Measurements from ENCODE around the gene CCDC82.

Gene CCDC82

GRCh38 chr11:96330511-96330859 is 59.2 kb downstream of the CCDC82 start:
- no peak for TF ChIP-seq CTCF (IDR thresholded peaks at IDR 0.05; ENCODE audit: insufficient read depth, low read depth, low read length, missing control alignments)

GRCh38 chr11:96329855-96330510 is 59.7 kb downstream of the CCDC82 start:
- TF ChIP-seq CTCF (IDR thresholded peaks at IDR 0.05; ENCODE audit: insufficient read depth, low read depth, low read length, missing control alignments) = no peak
- no peak overlapping the region for H3K4me3 ChIP-seq (ENCODE audit: low read length)
- DNase-seq (ENCODE audit: low read depth) = no peak

More at GRCh38 chr11:96330511-96330859, 59.2 kb downstream of the CCDC82 start:
- no peak for DNase-seq (ENCODE audit: low read depth)
- no peak overlapping the region for H3K4me3 ChIP-seq (ENCODE audit: low read length)

- no peak for DNase-seq (ENCODE audit: low read depth)
- TF ChIP-seq CTCF (IDR thresholded peaks at IDR 0.05; ENCODE audit: insufficient read depth, low read depth, low read length, missing control alignments) = no peak
- H3K4me3 ChIP-seq (ENCODE audit: low read length) = no peak overlapping the region
Measured at GRCh38 chr11:96329419-96329818, 60.3 kb downstream of the CCDC82 start.

GRCh38 chr11:96328395-96329010 is 61.2 kb downstream of the CCDC82 start:
- DNase-seq (ENCODE audit: low read depth) = peak; percentile 76
- H3K4me3 ChIP-seq (ENCODE audit: low read length) = no peak overlapping the region
- no peak for TF ChIP-seq CTCF (IDR thresholded peaks at IDR 0.05; ENCODE audit: insufficient read depth, low read depth, low read length, missing control alignments)

GRCh38 chr11:96326959-96327358 is 62.8 kb downstream of the CCDC82 start:
- no peak overlapping the region for H3K4me3 ChIP-seq (ENCODE audit: low read length)
- TF ChIP-seq CTCF (IDR thresholded peaks at IDR 0.05; ENCODE audit: insufficient read depth, low read depth, low read length, missing control alignments) = no peak
- DNase-seq (ENCODE audit: low read depth) = no peak

- peak; percentile 68 for DNase-seq (ENCODE audit: low read depth)
- no peak for TF ChIP-seq CTCF (IDR thresholded peaks at IDR 0.05; ENCODE audit: insufficient read depth, low read depth, low read length, missing control alignments)
- no peak overlapping the region for H3K4me3 ChIP-seq (ENCODE audit: low read length)
Measured at GRCh38 chr11:96324912-96325311, 64.8 kb downstream of the CCDC82 start.

- DNase-seq (ENCODE audit: low read depth) = no peak
- TF ChIP-seq CTCF (IDR thresholded peaks at IDR 0.05; ENCODE audit: insufficient read depth, low read depth, low read length, missing control alignments) = no peak
- no peak overlapping the region for H3K4me3 ChIP-seq (ENCODE audit: low read length)
Measured at GRCh38 chr11:96323642-96323985, 66.1 kb downstream of the CCDC82 start.
